HL-60 (cell line): ENCODE results near the gene FRK.

ENCODE experiments used
- CTCF ChIP-seq: IDR thresholded peaks from one replicate; pipeline ENCODE4 v1.5.1; 2011; ENCODE audit warnings: low read length, control low read depth, inconsistent platforms; ENCODE audit not compliant: insufficient read depth
- POLR2AphosphoS5 ChIP-seq: IDR thresholded peaks from 2 replicates; pipeline ENCODE4 v1.6.1; 2012; ENCODE audit warnings: low read depth

- TF ChIP-seq CTCF: no peak
- no peak for TF ChIP-seq POLR2AphosphoS5
Measured at GRCh38 chr6:115997990-115998585, 62.6 kb downstream of the FRK start.
